Mammary epithelial cell (primary cell): Measurements from ENCODE around the gene LTBP3.

ENCODE experiments used
- CTCF ChIP-seq, 2 donors: IDR thresholded peaks in 1 of 2; conservative IDR thresholded peaks in 1 of 2; 2 replicates each; pipeline ENCODE4 v1.5.1; 2011 to 2012; ENCODE audit warnings: inconsistent platforms in 2 of 2, low read length in 2 of 2, mild to moderate bottlenecking in 2 of 2, control low read depth in 1 of 2, low read depth in 1 of 2; ENCODE audit not compliant: insufficient read depth in 1 of 2; ENCODE audit errors: extremely low read depth in 1 of 2
- EZH2 ChIP-seq: IDR thresholded peaks from 2 replicates; pipeline ENCODE4 v1.6.1; 2012; ENCODE audit warnings: low read length, inconsistent platforms, borderline replicate concordance

- no peak for TF ChIP-seq CTCF (conservative IDR thresholded peaks at IDR 0.05 in 1 of 2, IDR thresholded peaks at IDR 0.05 in 1 of 2; ENCODE audit: extremely low read depth in 1 of 2, insufficient read depth in 1 of 2, low read depth in 1 of 2, low read length in 2 of 2)
- TF ChIP-seq EZH2 = no peak
These were observed 25.4 kb upstream of the LTBP3 start for GRCh38 chr11:65583589-65583988.
